ENCODE measurements around the gene FAM25A. TPM values are rescaled to one million over a fixed set of nuclear protein-coding genes. Genes with fewer than 3 reads are reported as not detected.
"Not testable (repeated sequence)": the region's sequence is repeated elsewhere in the genome, so short reads cannot be mapped to it uniquely, and the experiment has no call there.

Gene FAM25A
- total and polyA plus RNA-seq, 2 donors (not counting 3 experiments of a cell fraction or from before 2014, with no cell fraction given) = not detected

DNA sequence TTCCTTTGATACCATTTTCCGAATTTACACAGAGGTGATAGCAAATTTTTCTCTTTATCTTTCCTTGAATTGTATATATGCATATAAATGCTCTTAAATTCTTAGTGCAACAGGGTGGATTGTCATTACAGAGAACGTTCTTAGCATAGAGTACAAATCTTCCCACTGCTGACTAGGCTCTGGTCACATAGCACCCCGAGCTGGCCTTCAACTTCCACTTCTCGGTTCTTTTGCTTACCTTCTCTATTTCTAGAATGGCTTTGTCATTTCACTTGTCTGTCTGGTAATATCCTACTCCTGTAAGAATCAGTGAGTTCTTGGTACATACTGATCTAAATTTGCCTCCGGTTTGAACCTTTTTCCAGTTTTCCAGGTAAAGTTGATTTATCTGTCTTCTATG lies 38.4 kb upstream of the FAM25A start:
- Histone ChIP-seq H3K9ac (replicated peaks; ENCODE audit: extremely low read depth, insufficient read depth, low read length) (no peak overlapping the region), H3K79me2 (ENCODE audit: control insufficient read depth, insufficient read depth, low read length) (no peaks in the 10 kb centered on the region), H2AFZ (ENCODE audit: low read depth, low read length) (no peak overlapping the region), H4K20me1 (replicated peaks; ENCODE audit: control insufficient read depth, extremely low read depth, insufficient read depth, low read length) (no peaks in the 10 kb centered on the region), H3K27ac (ENCODE audit: insufficient read depth, low read depth, low read length) (no peak overlapping the region), H3K9me3 (replicated peaks; ENCODE audit: control insufficient read depth, insufficient read depth, low read length) (no peaks in the 10 kb centered on the region), H3K27me3 (ENCODE audit: control insufficient read depth in 2 of 2, insufficient read depth in 2 of 2, low read length in 2 of 2) (peaks cover 2 to 3% of the 10 kb centered on the region in 2 experiments), H3K36me3 (ENCODE audit: control insufficient read depth in 2 of 2, extremely low read depth in 1 of 2, insufficient read depth in 2 of 2, low read length in 2 of 2) (no peaks in the 10 kb centered on the region), H3K4me3 (replicated peaks in 1 of 3; ENCODE audit: insufficient read depth in 1 of 3, low read depth in 1 of 3, low read length in 3 of 3) (no peak overlapping the region), H3K4me2 (ENCODE audit: insufficient read depth, low read length) (no peak overlapping the region), H3K4me1 (ENCODE audit: control insufficient read depth, extremely low read depth, insufficient read depth, low read length) (no peaks in the 10 kb centered on the region), H3K9me1 (replicated peaks; ENCODE audit: control insufficient read depth, extremely low read depth, insufficient read depth, low read length) (no peaks in the 10 kb centered on the region)
- no peak for DNase-seq (ENCODE audit: low read depth, low spot score)
- no peak for FAIRE-seq
- CTCF ChIA-PET = interaction anchor here (1.1 kb wide), 1 partner anchor 11 kb away, joined by 4 read pairs; no protein-coding TSS in a partner anchor
- no TSS peak for BruUV-seq (replicated peaks)
- dilution Hi-C loops (cut with MboI; ENCODE audit: extremely low pct_ligation_motif_present, low sequenced_read_pairs) = no loop called here
- intact Hi-C loops (cut with micrococcal nuclease) = no loop called here
- TF ChIP-seq JUN (IDR thresholded peaks at IDR 0.05; ENCODE audit: borderline replicate concordance, insufficient read depth, insufficient read length, low read depth) = no peak
- TF ChIP-seq POLR2A (IDR thresholded peaks at IDR 0.05; ENCODE audit: low read depth, low read length) = no peak
- TF ChIP-seq, protein P1, sequence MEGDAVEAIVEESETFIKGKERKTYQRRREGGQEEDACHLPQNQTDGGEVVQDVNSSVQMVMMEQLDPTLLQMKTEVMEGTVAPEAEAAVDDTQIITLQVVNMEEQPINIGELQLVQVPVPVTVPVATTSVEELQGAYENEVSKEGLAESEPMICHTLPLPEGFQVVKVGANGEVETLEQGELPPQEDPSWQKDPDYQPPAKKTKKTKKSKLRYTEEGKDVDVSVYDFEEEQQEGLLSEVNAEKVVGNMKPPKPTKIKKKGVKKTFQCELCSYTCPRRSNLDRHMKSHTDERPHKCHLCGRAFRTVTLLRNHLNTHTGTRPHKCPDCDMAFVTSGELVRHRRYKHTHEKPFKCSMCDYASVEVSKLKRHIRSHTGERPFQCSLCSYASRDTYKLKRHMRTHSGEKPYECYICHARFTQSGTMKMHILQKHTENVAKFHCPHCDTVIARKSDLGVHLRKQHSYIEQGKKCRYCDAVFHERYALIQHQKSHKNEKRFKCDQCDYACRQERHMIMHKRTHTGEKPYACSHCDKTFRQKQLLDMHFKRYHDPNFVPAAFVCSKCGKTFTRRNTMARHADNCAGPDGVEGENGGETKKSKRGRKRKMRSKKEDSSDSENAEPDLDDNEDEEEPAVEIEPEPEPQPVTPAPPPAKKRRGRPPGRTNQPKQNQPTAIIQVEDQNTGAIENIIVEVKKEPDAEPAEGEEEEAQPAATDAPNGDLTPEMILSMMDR (IDR thresholded peaks at IDR 0.05; ENCODE audit: extremely low read depth in 1 of 2, insufficient read depth in 1 of 2, low read depth in 1 of 2, low read length in 2 of 2) = no peak
- TF ChIP-seq GATA2 (IDR thresholded peaks at IDR 0.05; ENCODE audit: insufficient read depth, insufficient read length, low read depth, low read length) = no peak
- no peak for TF ChIP-seq MYC (IDR thresholded peaks at IDR 0.05; ENCODE audit: low read depth, low read length)
- TF ChIP-seq FOS (IDR thresholded peaks at IDR 0.05; ENCODE audit: borderline replicate concordance, insufficient read depth, low read length) = no peak
- no peak for TF ChIP-seq POLR2AphosphoS5 (IDR thresholded peaks at IDR 0.05; ENCODE audit: insufficient read depth, low read depth, low read length)
- TF ChIP-seq, protein P2, sequence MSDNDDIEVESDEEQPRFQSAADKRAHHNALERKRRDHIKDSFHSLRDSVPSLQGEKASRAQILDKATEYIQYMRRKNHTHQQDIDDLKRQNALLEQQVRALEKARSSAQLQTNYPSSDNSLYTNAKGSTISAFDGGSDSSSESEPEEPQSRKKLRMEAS (IDR thresholded peaks at IDR 0.05; ENCODE audit: insufficient read depth, insufficient read length) = no peak
- no peak for TF ChIP-seq EZH2 (IDR thresholded peaks at IDR 0.05; ENCODE audit: borderline replicate concordance, low read depth, low read length, severe bottlenecking)
- POLR2A ChIA-PET = no interaction called here

DNA sequence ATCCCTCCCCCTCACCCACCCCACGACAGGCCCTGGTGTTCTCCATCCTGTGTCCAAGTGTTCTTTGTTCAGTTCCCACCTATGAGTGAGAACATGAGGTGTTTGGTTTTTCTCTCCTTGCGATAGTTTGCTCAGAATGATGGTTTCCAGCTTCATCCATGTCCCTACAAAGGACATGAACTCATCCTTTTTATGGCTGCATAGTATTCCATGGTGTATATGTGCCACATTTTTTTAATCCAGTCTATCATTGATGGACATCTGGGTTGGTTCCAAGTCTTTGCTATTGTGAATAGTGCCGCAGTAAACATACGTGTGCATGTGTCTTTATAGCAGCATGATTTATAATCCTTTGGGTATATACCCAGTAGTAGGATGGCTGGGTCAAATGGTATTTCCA lies 35.6 kb upstream of the FAM25A start:
- H3K9me3 ChIP-seq (replicated peaks; ENCODE audit: control insufficient read depth, insufficient read depth, low read length); FAIRE-seq; H3K79me2 ChIP-seq (ENCODE audit: control insufficient read depth, insufficient read depth, low read length); CTCF ChIA-PET; intact Hi-C loops (cut with micrococcal nuclease); POLR2A ChIA-PET; H3K27ac ChIP-seq (ENCODE audit: insufficient read depth, low read depth, low read length); H3K36me3 ChIP-seq (ENCODE audit: control insufficient read depth in 2 of 2, extremely low read depth in 1 of 2, insufficient read depth in 2 of 2, low read length in 2 of 2); H3K4me3 ChIP-seq (replicated peaks in 1 of 3; ENCODE audit: insufficient read depth in 1 of 3, low read depth in 1 of 3, low read length in 3 of 3); H3K4me2 ChIP-seq (ENCODE audit: insufficient read depth, low read length); H4K20me1 ChIP-seq (replicated peaks; ENCODE audit: control insufficient read depth, extremely low read depth, insufficient read depth, low read length); BruUV-seq (replicated peaks); H2AFZ ChIP-seq (ENCODE audit: low read depth, low read length); dilution Hi-C loops (cut with MboI; ENCODE audit: extremely low pct_ligation_motif_present, low sequenced_read_pairs); H3K27me3 ChIP-seq (ENCODE audit: control insufficient read depth in 2 of 2, insufficient read depth in 2 of 2, low read length in 2 of 2); H3K4me1 ChIP-seq (ENCODE audit: control insufficient read depth, extremely low read depth, insufficient read depth, low read length); DNase-seq (ENCODE audit: low read depth, low spot score); H3K9ac ChIP-seq (replicated peaks; ENCODE audit: extremely low read depth, insufficient read depth, low read length); H3K9me1 ChIP-seq (replicated peaks; ENCODE audit: control insufficient read depth, extremely low read depth, insufficient read depth, low read length): not testable (repeated sequence)
